ENCODE results near the gene RNF157.

The RNF157 gene

GRCh38 chr17:76119409-76120371 is 120.6 kb downstream of the RNF157 start:
- Histone ChIP-seq H3K4me1 (ENCODE audit: insufficient read depth, poor library complexity, severe bottlenecking) (no peaks in the 10 kb centered on the region), H3K9me3 (ENCODE audit: severe bottlenecking) (no peaks in the 10 kb centered on the region), H3K4me3 (ENCODE audit: severe bottlenecking) (no peak overlapping the region), H3K27ac (ENCODE audit: poor library complexity, severe bottlenecking) (no peak overlapping the region), H3K36me3 (ENCODE audit: low read depth) (no peaks in the 10 kb centered on the region), H3K27me3 (ENCODE audit: insufficient read depth, poor library complexity, severe bottlenecking) (no peaks in the 10 kb centered on the region)
- DNase-seq (ENCODE audit: low spot score) (no peak), ATAC-seq (ENCODE audit: low read depth) (no peak)
- TF ChIP-seq, protein P1, sequence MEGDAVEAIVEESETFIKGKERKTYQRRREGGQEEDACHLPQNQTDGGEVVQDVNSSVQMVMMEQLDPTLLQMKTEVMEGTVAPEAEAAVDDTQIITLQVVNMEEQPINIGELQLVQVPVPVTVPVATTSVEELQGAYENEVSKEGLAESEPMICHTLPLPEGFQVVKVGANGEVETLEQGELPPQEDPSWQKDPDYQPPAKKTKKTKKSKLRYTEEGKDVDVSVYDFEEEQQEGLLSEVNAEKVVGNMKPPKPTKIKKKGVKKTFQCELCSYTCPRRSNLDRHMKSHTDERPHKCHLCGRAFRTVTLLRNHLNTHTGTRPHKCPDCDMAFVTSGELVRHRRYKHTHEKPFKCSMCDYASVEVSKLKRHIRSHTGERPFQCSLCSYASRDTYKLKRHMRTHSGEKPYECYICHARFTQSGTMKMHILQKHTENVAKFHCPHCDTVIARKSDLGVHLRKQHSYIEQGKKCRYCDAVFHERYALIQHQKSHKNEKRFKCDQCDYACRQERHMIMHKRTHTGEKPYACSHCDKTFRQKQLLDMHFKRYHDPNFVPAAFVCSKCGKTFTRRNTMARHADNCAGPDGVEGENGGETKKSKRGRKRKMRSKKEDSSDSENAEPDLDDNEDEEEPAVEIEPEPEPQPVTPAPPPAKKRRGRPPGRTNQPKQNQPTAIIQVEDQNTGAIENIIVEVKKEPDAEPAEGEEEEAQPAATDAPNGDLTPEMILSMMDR (IDR thresholded peaks at IDR 0.05; ENCODE audit: poor library complexity, severe bottlenecking): no peak

DNA sequence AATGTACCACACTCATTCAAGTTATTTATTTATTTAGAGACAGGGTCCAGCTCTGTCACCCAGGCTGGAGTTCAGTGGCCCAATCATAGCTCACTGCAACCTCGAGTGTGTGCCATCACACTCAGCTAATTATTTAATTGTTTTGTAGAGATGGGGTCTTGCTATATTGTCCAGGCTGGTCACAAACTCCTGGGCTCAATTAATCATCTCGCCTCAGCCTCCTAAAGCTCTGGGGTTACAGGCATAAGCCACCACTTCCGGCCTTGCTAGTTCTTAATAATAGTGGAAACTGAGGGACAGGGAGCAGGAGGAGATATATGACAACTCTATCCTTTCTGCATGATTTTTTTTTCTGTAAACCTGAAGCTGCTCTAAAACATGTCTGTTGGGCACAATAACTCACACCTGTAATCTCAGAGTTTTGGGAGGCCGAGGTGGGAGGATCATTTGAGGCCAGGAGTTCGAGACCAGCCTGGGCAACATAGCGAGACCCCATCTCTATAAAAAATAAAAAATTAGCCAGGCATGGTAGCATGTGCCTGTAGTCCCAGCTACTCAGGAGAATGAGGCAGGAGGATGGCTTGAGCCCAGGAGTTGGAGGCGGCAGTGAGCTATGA is 125.0 kb downstream of the RNF157 start:
- DNase-seq (ENCODE audit: low spot score) (no peak), ATAC-seq (ENCODE audit: low read depth) (no peak)
- Histone ChIP-seq H3K9me3 (ENCODE audit: severe bottlenecking) (no peaks in the 10 kb centered on the region), H3K4me3 (ENCODE audit: severe bottlenecking) (no peak overlapping the region), H3K27me3 (ENCODE audit: insufficient read depth, poor library complexity, severe bottlenecking) (no peaks in the 10 kb centered on the region), H3K4me1 (ENCODE audit: insufficient read depth, poor library complexity, severe bottlenecking) (no peaks in the 10 kb centered on the region), H3K27ac (ENCODE audit: poor library complexity, severe bottlenecking) (no peak overlapping the region), H3K36me3 (ENCODE audit: low read depth) (no peaks in the 10 kb centered on the region)
- TF ChIP-seq, protein P1 (IDR thresholded peaks at IDR 0.05; ENCODE audit: poor library complexity, severe bottlenecking): no peak

GRCh38 chr17:76111956-76112355 is 128.3 kb downstream of the RNF157 start:
- H3K27ac ChIP-seq (ENCODE audit: poor library complexity, severe bottlenecking): no peak overlapping the region
- H3K4me3 ChIP-seq (ENCODE audit: severe bottlenecking): no peak overlapping the region
- no peaks in the 10 kb centered on the region for H3K9me3 ChIP-seq (ENCODE audit: severe bottlenecking)
- ATAC-seq (ENCODE audit: low read depth) (no peak), DNase-seq (ENCODE audit: low spot score) (no peak)
- no peaks in the 10 kb centered on the region for H3K27me3 ChIP-seq (ENCODE audit: insufficient read depth, poor library complexity, severe bottlenecking)
- TF ChIP-seq, protein P1 (IDR thresholded peaks at IDR 0.05; ENCODE audit: poor library complexity, severe bottlenecking): no peak
- H3K36me3 ChIP-seq (ENCODE audit: low read depth): no peaks in the 10 kb centered on the region
- no peaks in the 10 kb centered on the region for H3K4me1 ChIP-seq (ENCODE audit: insufficient read depth, poor library complexity, severe bottlenecking)

- TF ChIP-seq, protein P1 (IDR thresholded peaks at IDR 0.05; ENCODE audit: poor library complexity, severe bottlenecking): no peak
- ATAC-seq (ENCODE audit: low read depth) (no peak), DNase-seq (ENCODE audit: low spot score) (no peak)
- H3K4me3 ChIP-seq (ENCODE audit: severe bottlenecking): no peak overlapping the region
- H3K27ac ChIP-seq (ENCODE audit: poor library complexity, severe bottlenecking): no peak overlapping the region
- H3K36me3 ChIP-seq (ENCODE audit: low read depth): peaks cover under 1% of the 10 kb centered on the region; the same call in 1 of the 2 replicates
- no peaks in the 10 kb centered on the region for H3K9me3 ChIP-seq (ENCODE audit: severe bottlenecking)
- H3K27me3 ChIP-seq (ENCODE audit: insufficient read depth, poor library complexity, severe bottlenecking): no peaks in the 10 kb centered on the region
- H3K4me1 ChIP-seq (ENCODE audit: insufficient read depth, poor library complexity, severe bottlenecking): peaks cover 6% of the 10 kb centered on the region
Measured at GRCh38 chr17:76107509-76107908, 132.8 kb downstream of the RNF157 start.
